Measurements from ENCODE around the gene IRF3.

IRF3 gene

GRCh38 chr19:49672131-49672919 lies 6.7 kb upstream of the IRF3 start:
- DNase-seq (ENCODE audit: low read depth in 3 of 3, low spot score in 1 of 3) = peak in 2 of 3 donors; percentile 48 to 75

- no peak for DNase-seq (ENCODE audit: low read depth in 3 of 3, low spot score in 1 of 3)
Observed at GRCh38 chr19:49669516-49669915, 3.9 kb upstream of the IRF3 start.

GRCh38 chr19:49667473-49667872 lies 1.8 kb upstream of the IRF3 start:
- DNase-seq (ENCODE audit: low read depth in 3 of 3, low spot score in 1 of 3) = no peak

GRCh38 chr19:49666120-49666444 lies 425 bp upstream of the IRF3 start:
- DNase-seq (ENCODE audit: low read depth in 3 of 3, low spot score in 1 of 3) = no peak

- no peak for DNase-seq (ENCODE audit: low read depth in 3 of 3, low spot score in 1 of 3)
Observed at GRCh38 chr19:49665036-49665350, 664 bp downstream of the IRF3 start.

GRCh38 chr19:49664171-49665035 lies 1.3 kb downstream of the IRF3 start:
- peak; percentile 78 to 95 (median 82) for DNase-seq (ENCODE audit: low read depth in 3 of 3, low spot score in 1 of 3)

GRCh38 chr19:49663224-49663623 lies 2.4 kb downstream of the IRF3 start:
- no peak for DNase-seq (ENCODE audit: low read depth in 3 of 3, low spot score in 1 of 3)

- DNase-seq (ENCODE audit: low read depth in 3 of 3, low spot score in 1 of 3) = no peak
Observed at GRCh38 chr19:49662011-49662410, 3.6 kb downstream of the IRF3 start.

GRCh38 chr19:49660338-49660961 lies 5.2 kb downstream of the IRF3 start:
- no peak for DNase-seq (ENCODE audit: low read depth in 3 of 3, low spot score in 1 of 3)

- DNase-seq (ENCODE audit: low read depth in 3 of 3, low spot score in 1 of 3) = no peak
Observed at GRCh38 chr19:49658566-49659442, 6.9 kb downstream of the IRF3 start.

- DNase-seq (ENCODE audit: low read depth in 3 of 3, low spot score in 1 of 3) = no peak
Observed at GRCh38 chr19:49658139-49658517, 7.5 kb downstream of the IRF3 start.

- no peak for DNase-seq (ENCODE audit: low read depth in 3 of 3, low spot score in 1 of 3)
Observed at GRCh38 chr19:49657493-49658138, 8.0 kb downstream of the IRF3 start.

- no peak for DNase-seq (ENCODE audit: low read depth in 3 of 3, low spot score in 1 of 3)
Observed at GRCh38 chr19:49656456-49657109, 9.1 kb downstream of the IRF3 start.

- DNase-seq (ENCODE audit: low read depth in 3 of 3, low spot score in 1 of 3) = no peak
Observed at GRCh38 chr19:49655570-49656455, 9.8 kb downstream of the IRF3 start.

GRCh38 chr19:49654581-49654980 lies 11.1 kb downstream of the IRF3 start:
- no peak for DNase-seq (ENCODE audit: low read depth in 3 of 3, low spot score in 1 of 3)

- DNase-seq (ENCODE audit: low read depth in 3 of 3, low spot score in 1 of 3) = no peak
Observed at GRCh38 chr19:49653466-49653806, 12.2 kb downstream of the IRF3 start.

- DNase-seq (ENCODE audit: low read depth in 3 of 3, low spot score in 1 of 3) = no peak
Observed at GRCh38 chr19:49652551-49653465, 12.8 kb downstream of the IRF3 start.

- DNase-seq (ENCODE audit: low read depth in 3 of 3, low spot score in 1 of 3) = no peak
Observed at GRCh38 chr19:49651820-49652550, 13.7 kb downstream of the IRF3 start.
